ENCODE results near the gene UCHL3. TPM values are rescaled to one million over a fixed set of nuclear protein-coding genes. Genes with fewer than 3 reads are reported as not detected.
A peak's percentile ranks its signal among the peaks of the same experiment; 100 is the strongest.

The UCHL3 gene
- total and polyA plus RNA-seq, 10 of the 15 experiments (the other 5 are each of a cell fraction or from before 2014, with no cell fraction given) = 52.5 to 179 (median 104) TPM

- TF ChIP-seq CTCF (IDR thresholded peaks at IDR 0.05 in 2 of 3, conservative IDR thresholded peaks at IDR 0.05 in 1 of 3; ENCODE audit: control insufficient read depth in 2 of 3, extremely low read depth in 1 of 3, insufficient read depth in 1 of 3, low read depth in 3 of 3, low read length in 3 of 3) (peak; percentile 15 to 47 (median 21); a peak in 4 of 6 replicates), RAD21 (IDR thresholded peaks at IDR 0.05; ENCODE audit: insufficient read depth, low read depth, low read length) (peak; percentile 48; the same call in 1 of the 2 replicates), IRF5 (IDR thresholded peaks at IDR 0.05; ENCODE audit: borderline replicate concordance) (no peak)
Measured at GRCh38 chr13:75566658-75567057, 17.1 kb downstream of the UCHL3 start (continued).

DNA sequence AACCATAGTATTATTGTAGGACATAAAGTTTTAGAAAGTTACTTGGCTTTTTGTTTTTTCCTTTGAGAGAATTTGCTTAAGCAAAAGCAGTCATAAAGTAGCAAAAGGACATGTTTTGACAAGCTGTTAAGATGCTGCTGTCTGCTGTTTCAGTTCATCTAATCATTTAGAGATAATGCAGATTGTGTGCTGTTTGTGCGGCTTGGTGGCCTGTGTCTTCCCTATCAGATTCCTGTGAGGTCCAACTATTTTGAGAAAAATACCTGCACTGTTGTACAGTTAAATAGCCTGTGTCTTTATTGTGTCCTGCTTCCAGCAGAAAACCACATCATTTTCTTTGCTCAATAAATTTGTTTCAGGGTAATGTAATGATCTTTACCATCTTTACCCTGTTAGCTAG, 20.0 kb downstream of the UCHL3 start:
- Histone ChIP-seq H3K4me2 (ENCODE audit: control insufficient read depth, insufficient read depth) (no peak overlapping the region; the same call in 1 of the 2 replicates), H3K4me3 (no peak overlapping the region), H3K4me1 (ENCODE audit: control insufficient read depth, insufficient read depth, low read length) (no peaks in the 10 kb centered on the region), H3K9me3 (replicated peaks; ENCODE audit: control insufficient read depth, insufficient read depth, low read length) (peaks cover 2% of the 10 kb centered on the region; the same call in 1 of the 3 replicates), H4K20me1 (ENCODE audit: control insufficient read depth, insufficient read depth) (no peaks in the 10 kb centered on the region), H3K79me2 (ENCODE audit: control insufficient read depth, insufficient read depth, low read length) (no peaks in the 10 kb centered on the region), H3K36me3 (ENCODE audit: control insufficient read depth in 2 of 2, insufficient read depth in 2 of 2, low read length in 1 of 2) (peaks cover 0 to 23% of the 10 kb centered on the region in 2 experiments; a peak in 2 of 4 replicates), H3K27me3 (replicated peaks in 1 of 2; ENCODE audit: control insufficient read depth in 2 of 2, insufficient read depth in 2 of 2, low read length in 1 of 2) (no peaks in the 10 kb centered on the region), H3K27ac (ENCODE audit: control insufficient read depth, insufficient read depth) (no peak overlapping the region), H2AFZ (ENCODE audit: control insufficient read depth, low read depth, low read length) (no peak overlapping the region), H3K9ac (ENCODE audit: control insufficient read depth, insufficient read depth, low read length) (no peak overlapping the region)
- POLR2A ChIA-PET = no interaction called here
- WGBS (ENCODE audit: insufficient coverage, insufficient replicate concordance, low lambda C conversion rate, missing lambda C conversion rate) = 95% methylated on average over 1 of the region's 1 CpG
- RAD21 ChIA-PET (ENCODE audit: unreplicated experiment) = interaction anchor here (0.7 kb wide), 1 partner anchor 16 kb away, joined by 3 read pairs; no protein-coding TSS in a partner anchor
- SMC1A ChIA-PET (ENCODE audit: uncharacterized antibody, unreplicated experiment) = interaction anchor here (0.6 to 1.9 kb wide), 4 partner anchors 8 to 99 kb away, joined by 3 to 5 read pairs (median 3); no protein-coding TSS in a partner anchor
- in situ Hi-C loops (cut with MboI) (no loop called here), intact Hi-C loops (cut with micrococcal nuclease; ENCODE audit: unreplicated experiment) (no loop called here)
- ATAC-seq (no peak), DNase-seq (ENCODE audit: low read depth, low spot score) (no peak), FAIRE-seq (no peak)
- CTCF ChIA-PET = interaction anchor here (0.6 to 1.8 kb wide), 6 partner anchors 8 to 287 kb away, joined by 3 to 6 read pairs (median 4); no protein-coding TSS in a partner anchor
- no TSS peak for BruUV-seq (replicated peaks)
- no peak for TF ChIP-seq EED (IDR thresholded peaks at IDR 0.05; ENCODE audit: low read depth)
- TF ChIP-seq IRF5 (IDR thresholded peaks at IDR 0.05; ENCODE audit: borderline replicate concordance) = no peak
- no peak for TF ChIP-seq SREBF2 (IDR thresholded peaks at IDR 0.05; ENCODE audit: low read length)
- no peak for TF ChIP-seq MLLT1 (IDR thresholded peaks at IDR 0.05)
- TF ChIP-seq POLR2A (IDR thresholded peaks at IDR 0.05; ENCODE audit: low read depth, low read length) = no peak
- TF ChIP-seq BHLHE40 (IDR thresholded peaks at IDR 0.05; ENCODE audit: borderline replicate concordance in 1 of 2, low read depth in 2 of 2, low read length in 1 of 2) = no peak
- TF ChIP-seq SP1 (IDR thresholded peaks at IDR 0.05; ENCODE audit: low read depth, low read length) = no peak
- no peak for TF ChIP-seq ASH2L (IDR thresholded peaks at IDR 0.05; ENCODE audit: borderline replicate concordance, low read depth)
- no peak for TF ChIP-seq CEBPB (IDR thresholded peaks at IDR 0.05; ENCODE audit: borderline replicate concordance in 1 of 2, low read depth in 2 of 2, low read length in 2 of 2)
- no peak for TF ChIP-seq NRF1 (conservative IDR thresholded peaks at IDR 0.05; ENCODE audit: low read depth, low read length)
- no peak for TF ChIP-seq FOS (IDR thresholded peaks at IDR 0.05; ENCODE audit: borderline replicate concordance, extremely low read depth, insufficient read length)
